Astrocyte (in vitro differentiated cells and primary cell): ENCODE data around the gene MDFIC2.

Experiments used
- CTCF ChIP-seq: IDR thresholded peaks from 2 replicates; pipeline ENCODE4 v1.5.1; 2011; ENCODE audit warnings: low read depth, mild to moderate bottlenecking, inconsistent platforms, low read length, moderate library complexity; ENCODE audit not compliant: insufficient read depth
- EZH2 ChIP-seq: IDR thresholded peaks from 2 replicates; pipeline ENCODE4 v1.6.1; 2012; ENCODE audit warnings: mild to moderate bottlenecking, low read length, inconsistent platforms; ENCODE audit not compliant: insufficient read depth

GRCh38 chr3:70231266-70231701 lies 81.2 kb downstream of the MDFIC2 start:
- no peak for TF ChIP-seq CTCF
- TF ChIP-seq EZH2, result no peak
